Ectodermal cell (in vitro differentiated cells): ENCODE data around the gene TNFRSF19.

Experiments used
- H3K27ac ChIP-seq: 2 replicates; pipeline ENCODE4 v1.7.0; 2013; ENCODE audit warnings: mild to moderate bottlenecking, low read depth, low read length; ENCODE audit not compliant: insufficient read depth, poor library complexity, severe bottlenecking
- H3K27me3 ChIP-seq: 2 replicates; pipeline ENCODE4 v1.7.0; 2013; ENCODE audit warnings: mild to moderate bottlenecking, low read length; ENCODE audit not compliant: insufficient read depth, control insufficient read depth, poor library complexity, severe bottlenecking
- H3K36me3 ChIP-seq: one replicate; pipeline ENCODE4 v1.7.0; 2013; ENCODE audit warnings: low read length; ENCODE audit not compliant: control insufficient read depth, insufficient read depth
- H3K4me1 ChIP-seq: one replicate; pipeline ENCODE4 v1.7.0; 2013; ENCODE audit warnings: low read length; ENCODE audit not compliant: control insufficient read depth, insufficient read depth
- H3K4me3 ChIP-seq: 2 replicates; pipeline ENCODE4 v1.7.0; 2013; ENCODE audit warnings: low read depth, low read length, control low read depth; ENCODE audit not compliant: insufficient read depth
- H3K9me3 ChIP-seq: 2 replicates; pipeline ENCODE4 v1.7.0; 2013; ENCODE audit warnings: mild to moderate bottlenecking, low read length, moderate library complexity; ENCODE audit not compliant: control insufficient read depth
- WGBS, 2 experiments: methylation state at CpG; one replicate each; pipeline ENCODE4 v1.1.7; 2013; ENCODE audit warnings: missing lambda C conversion rate in 2 of 2; 5-methylcytosine and 5-hydroxymethylcytosine counted together

Gene TNFRSF19

DNA sequence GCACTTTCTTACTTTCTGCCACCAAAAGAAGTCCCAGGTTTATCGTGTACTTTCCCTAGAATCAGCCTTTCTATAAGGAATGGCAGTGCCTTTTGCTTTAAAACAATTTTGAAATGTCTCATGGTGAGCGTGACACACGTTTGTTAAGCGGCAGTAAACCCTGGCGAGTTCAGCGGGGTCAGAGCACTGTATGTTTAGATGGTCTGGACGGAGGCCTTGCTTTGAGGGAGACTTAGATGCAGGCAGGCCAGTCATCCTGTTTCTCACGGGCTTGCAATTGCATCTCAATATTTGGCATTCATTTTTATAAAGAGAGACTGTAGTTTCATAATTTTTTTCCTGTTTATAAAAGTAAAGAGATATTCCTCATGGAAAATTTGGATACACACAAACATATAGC, 96.4 kb downstream of the TNFRSF19 start:
- WGBS, 2 experiments = 93 to 96% methylated on average over 8 of the region's 8 CpGs
- Histone ChIP-seq H3K36me3 (peaks cover 15% of the 10 kb centered on the region), H3K9me3 (no peaks in the 10 kb centered on the region)

DNA sequence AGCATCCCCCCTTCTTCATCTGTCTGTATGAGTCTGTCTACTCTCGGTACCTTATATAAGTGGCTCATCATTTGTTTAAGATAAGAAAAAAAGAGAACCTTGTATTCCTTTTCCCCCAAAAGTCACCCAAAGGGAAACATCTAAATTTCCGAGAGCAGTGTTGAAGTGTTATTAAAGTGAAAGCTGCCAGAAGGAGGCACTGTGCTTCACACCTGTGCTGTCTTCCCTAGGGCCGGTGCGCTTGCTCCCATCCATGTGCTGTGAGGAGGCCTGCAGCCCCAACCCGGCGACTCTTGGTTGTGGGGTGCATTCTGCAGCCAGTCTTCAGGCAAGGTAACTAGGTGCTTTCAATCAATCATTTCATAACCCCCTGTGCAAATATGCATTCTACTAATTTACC, 97.5 kb downstream of the TNFRSF19 start:
- no peaks in the 10 kb centered on the region for H3K9me3 ChIP-seq
- no peaks in the 10 kb centered on the region for H3K27me3 ChIP-seq
- peaks cover 11% of the 10 kb centered on the region for H3K36me3 ChIP-seq
- no peaks in the 10 kb centered on the region for H3K4me1 ChIP-seq
- H3K4me3 ChIP-seq = no peak overlapping the region
- 91 to 94% methylated on average over 5 to 6 of the region's 6 CpGs for WGBS, 2 experiments
- no peak overlapping the region for H3K27ac ChIP-seq

More for the DNA sequence above, 96.4 kb downstream of the TNFRSF19 start:
- no peak overlapping the region for H3K4me3 ChIP-seq
- no peaks in the 10 kb centered on the region for H3K27me3 ChIP-seq
- no peaks in the 10 kb centered on the region for H3K4me1 ChIP-seq
- no peak overlapping the region for H3K27ac ChIP-seq

GRCh38 chr13:23668562-23668961, 98.3 kb downstream of the TNFRSF19 start:
- no peaks in the 10 kb centered on the region for H3K9me3 ChIP-seq
- no peaks in the 10 kb centered on the region for H3K27me3 ChIP-seq
- H3K4me3 ChIP-seq = no peak overlapping the region
- H3K27ac ChIP-seq = no peak overlapping the region
- peaks cover 14% of the 10 kb centered on the region for H3K36me3 ChIP-seq
- 95% methylated on average over 9 of the region's 9 CpGs for WGBS, 2 experiments
- H3K4me1 ChIP-seq = no peaks in the 10 kb centered on the region

GRCh38 chr13:23670793-23671192, 100.6 kb downstream of the TNFRSF19 start:
- Histone ChIP-seq H3K9me3 (no peaks in the 10 kb centered on the region), H3K4me3 (no peak overlapping the region), H3K27me3 (no peaks in the 10 kb centered on the region), H3K4me1 (no peaks in the 10 kb centered on the region), H3K27ac (no peak overlapping the region), H3K36me3 (peaks cover 15% of the 10 kb centered on the region)
- WGBS, 2 experiments = 91% methylated on average over 7 of the region's 7 CpGs

DNA sequence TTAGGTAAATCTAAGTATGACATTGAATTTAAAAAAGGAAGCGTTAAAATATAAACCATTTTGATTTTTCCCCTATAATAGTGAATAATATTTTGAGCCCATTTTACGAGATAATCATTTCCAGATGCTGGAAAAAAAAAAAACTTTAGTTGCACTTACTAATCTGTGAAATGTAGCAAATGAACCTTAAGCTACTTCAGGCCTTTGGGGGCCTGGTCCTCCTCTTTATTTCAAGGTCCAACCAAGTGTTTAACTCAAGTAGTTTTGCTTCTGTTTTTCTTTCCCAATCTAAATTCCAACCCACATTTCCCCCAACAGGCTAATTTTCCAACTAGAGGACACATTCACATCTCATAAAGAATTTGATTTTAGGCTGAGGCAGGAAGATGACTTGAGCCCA, 101.2 kb downstream of the TNFRSF19 start:
- H3K9me3 ChIP-seq = no peaks in the 10 kb centered on the region
- 91 to 100% methylated on average over 1 of the region's 2 CpGs for WGBS, 2 experiments
- no peaks in the 10 kb centered on the region for H3K4me1 ChIP-seq
- H3K4me3 ChIP-seq = no peak overlapping the region
- H3K27me3 ChIP-seq = no peaks in the 10 kb centered on the region
- peaks cover 15% of the 10 kb centered on the region for H3K36me3 ChIP-seq
- no peak overlapping the region for H3K27ac ChIP-seq

- H3K27ac ChIP-seq = no peak overlapping the region
- no peaks in the 10 kb centered on the region for H3K27me3 ChIP-seq
- H3K36me3 ChIP-seq = peaks cover 15% of the 10 kb centered on the region
- no peaks in the 10 kb centered on the region for H3K4me1 ChIP-seq
- H3K4me3 ChIP-seq = no peak overlapping the region
- WGBS, 2 experiments = 94 to 98% methylated on average over 2 to 3 of the region's 3 CpGs
- no peaks in the 10 kb centered on the region for H3K9me3 ChIP-seq
Observed at GRCh38 chr13:23671897-23672296, 101.7 kb downstream of the TNFRSF19 start.

GRCh38 chr13:23672616-23673015, 102.4 kb downstream of the TNFRSF19 start:
- no peaks in the 10 kb centered on the region for H3K27me3 ChIP-seq
- peaks cover 15% of the 10 kb centered on the region for H3K36me3 ChIP-seq
- H3K4me1 ChIP-seq = no peaks in the 10 kb centered on the region
- no peak overlapping the region for H3K27ac ChIP-seq
- H3K4me3 ChIP-seq = no peak overlapping the region
- 93 to 95% methylated on average over 3 to 4 of the region's 4 CpGs for WGBS, 2 experiments
- no peaks in the 10 kb centered on the region for H3K9me3 ChIP-seq

GRCh38 chr13:23673354-23673753, 103.1 kb downstream of the TNFRSF19 start:
- Histone ChIP-seq H3K4me1 (no peaks in the 10 kb centered on the region), H3K36me3 (peaks cover 15% of the 10 kb centered on the region), H3K4me3 (no peak overlapping the region), H3K9me3 (no peaks in the 10 kb centered on the region), H3K27me3 (no peaks in the 10 kb centered on the region), H3K27ac (no peak overlapping the region)
- WGBS, 2 experiments = 74 to 78% methylated on average over 4 of the region's 4 CpGs

GRCh38 chr13:23673867-23674605, 103.8 kb downstream of the TNFRSF19 start:
- Histone ChIP-seq H3K27ac (peak overlapping the region; percentile 21), H3K4me1 (no peaks in the 10 kb centered on the region), H3K9me3 (no peaks in the 10 kb centered on the region), H3K27me3 (no peaks in the 10 kb centered on the region), H3K4me3 (no peak overlapping the region), H3K36me3 (peaks cover 15% of the 10 kb centered on the region)
- WGBS, 2 experiments = 90% methylated on average over 7 to 8 of the region's 8 CpGs

DNA sequence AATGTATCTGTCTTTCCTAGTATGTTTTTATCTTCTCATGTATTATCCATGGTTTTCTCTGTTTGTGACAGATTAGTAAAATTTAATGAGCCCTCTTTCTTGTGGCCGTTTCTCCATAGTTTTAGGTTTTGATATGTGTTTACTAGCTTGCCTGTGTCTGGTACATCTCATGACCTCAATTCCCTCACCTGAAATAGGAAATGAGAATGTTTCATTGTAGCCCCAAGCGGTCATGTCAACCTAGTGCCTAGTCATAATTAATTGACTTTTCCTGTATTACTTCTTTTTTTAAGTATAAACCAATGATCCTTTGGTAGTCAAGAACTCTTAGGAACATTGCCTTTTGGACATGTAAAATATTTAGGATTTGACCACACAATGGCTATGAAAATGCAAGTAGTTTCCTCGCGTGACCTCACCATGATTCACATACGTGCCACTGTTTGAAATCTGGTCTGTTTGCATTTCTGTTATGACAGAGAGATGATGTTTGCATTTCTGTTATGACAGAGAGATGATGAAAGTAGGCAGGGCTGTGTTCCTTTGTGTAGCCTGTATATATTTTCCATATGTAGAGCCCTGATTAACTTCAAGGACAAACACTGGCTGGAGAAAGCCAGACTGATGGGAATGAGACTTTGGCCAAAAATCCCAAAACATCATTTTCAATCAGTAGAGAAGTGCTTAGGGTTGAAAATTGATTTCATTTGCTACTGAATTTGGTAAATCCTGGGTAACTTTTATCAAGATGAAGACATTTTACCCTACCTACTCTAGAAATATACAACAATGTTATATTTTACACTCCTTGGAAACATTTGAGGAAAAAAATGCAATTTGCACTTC, 104.8 kb downstream of the TNFRSF19 start:
- Histone ChIP-seq H3K36me3 (peaks cover 15% of the 10 kb centered on the region), H3K4me3 (no peak overlapping the region), H3K9me3 (no peaks in the 10 kb centered on the region), H3K27ac (no peak overlapping the region), H3K4me1 (no peaks in the 10 kb centered on the region), H3K27me3 (no peaks in the 10 kb centered on the region)
- WGBS, 2 experiments = 97 to 98% methylated on average over 4 to 5 of the region's 5 CpGs
